GM19452 (cell line): ENCODE data around the gene MTFR1L.

ENCODE experiments used
- ATAC-seq: cut with Tn5 transposase; IDR thresholded peaks from one replicate; pipeline ENCODE4 v1.9.1; 2021; ENCODE audit not compliant: unreplicated experiment

The MTFR1L gene

DNA sequence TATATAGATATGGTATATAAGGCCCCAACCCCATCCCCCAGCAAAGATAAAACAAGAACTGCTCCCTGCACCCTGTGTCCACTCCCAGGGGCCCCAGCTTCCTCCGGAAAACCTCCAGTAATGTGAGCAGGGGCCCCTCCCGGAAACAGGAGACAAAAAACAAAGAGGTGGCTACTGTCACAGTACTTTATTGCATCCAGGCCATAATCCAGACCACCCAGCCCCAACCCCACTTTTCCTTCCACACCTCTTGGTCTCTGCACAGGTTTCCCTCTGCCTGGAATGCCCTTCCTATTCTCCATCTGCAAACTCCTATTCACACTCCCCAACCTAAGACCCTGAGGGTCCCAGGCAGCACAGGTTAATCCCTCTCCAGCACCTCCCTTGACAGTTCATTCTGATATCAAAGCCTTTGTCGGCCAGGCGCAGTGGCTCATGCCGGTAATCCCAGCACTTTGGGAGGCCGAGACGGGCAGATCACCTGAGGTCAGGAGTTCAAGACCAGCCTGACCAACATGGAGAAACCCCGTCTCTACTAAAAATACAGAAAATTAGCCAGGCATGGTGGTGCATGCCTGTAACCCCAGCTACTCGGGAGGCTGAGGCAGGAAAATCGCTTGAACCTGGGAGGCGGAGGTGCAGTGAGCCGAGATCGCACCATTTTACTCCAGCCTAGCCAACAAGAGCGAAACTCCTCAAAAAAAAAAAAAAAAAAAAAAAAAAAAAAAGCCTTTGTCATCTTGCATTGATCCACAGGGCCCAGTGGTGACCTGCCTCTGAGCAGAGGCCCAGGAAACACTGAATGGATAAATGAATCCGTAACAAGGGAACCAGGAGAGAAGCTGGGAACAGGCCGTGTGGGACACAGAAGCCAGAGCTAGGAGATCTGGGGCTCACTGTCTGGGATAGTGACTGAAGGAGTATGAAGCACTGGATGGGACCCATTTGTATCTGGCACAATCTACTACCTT, 41.8 kb downstream of the MTFR1L start:
- ATAC-seq: no peak

DNA sequence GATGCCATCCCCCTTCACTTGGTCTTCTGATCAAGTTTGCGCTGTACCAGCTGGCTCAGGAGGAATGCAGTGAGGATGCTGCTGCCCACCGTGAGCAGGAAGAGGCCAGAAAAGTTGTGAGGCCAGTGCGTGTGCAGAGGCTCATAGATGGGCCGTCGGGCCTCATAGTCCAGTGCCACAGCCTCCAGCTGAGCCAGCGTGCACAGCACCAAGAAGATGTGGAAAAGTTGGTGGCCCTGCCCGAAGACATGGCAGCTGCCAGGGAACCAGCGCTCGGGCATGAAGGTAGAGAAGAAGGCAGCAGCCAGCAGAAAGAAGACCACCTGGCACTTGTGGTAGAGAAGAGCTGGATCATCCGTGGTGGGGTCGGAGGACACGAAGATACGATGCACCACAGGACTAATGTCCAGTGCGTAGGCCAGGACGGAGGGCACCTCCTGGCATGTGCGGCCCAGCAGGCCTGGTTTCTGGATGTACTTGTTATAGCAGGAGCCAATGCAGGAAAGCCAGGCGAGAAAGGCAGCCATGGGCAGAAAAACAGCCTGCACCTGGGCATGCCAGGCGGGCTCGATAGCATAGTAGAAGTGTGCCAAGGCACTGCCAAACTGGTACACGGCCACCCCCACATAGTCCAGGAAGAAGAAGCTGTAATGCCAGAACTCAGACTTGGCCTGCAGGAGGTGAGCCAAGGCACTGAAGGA, 43.2 kb downstream of the MTFR1L start:
- no peak for ATAC-seq

DNA sequence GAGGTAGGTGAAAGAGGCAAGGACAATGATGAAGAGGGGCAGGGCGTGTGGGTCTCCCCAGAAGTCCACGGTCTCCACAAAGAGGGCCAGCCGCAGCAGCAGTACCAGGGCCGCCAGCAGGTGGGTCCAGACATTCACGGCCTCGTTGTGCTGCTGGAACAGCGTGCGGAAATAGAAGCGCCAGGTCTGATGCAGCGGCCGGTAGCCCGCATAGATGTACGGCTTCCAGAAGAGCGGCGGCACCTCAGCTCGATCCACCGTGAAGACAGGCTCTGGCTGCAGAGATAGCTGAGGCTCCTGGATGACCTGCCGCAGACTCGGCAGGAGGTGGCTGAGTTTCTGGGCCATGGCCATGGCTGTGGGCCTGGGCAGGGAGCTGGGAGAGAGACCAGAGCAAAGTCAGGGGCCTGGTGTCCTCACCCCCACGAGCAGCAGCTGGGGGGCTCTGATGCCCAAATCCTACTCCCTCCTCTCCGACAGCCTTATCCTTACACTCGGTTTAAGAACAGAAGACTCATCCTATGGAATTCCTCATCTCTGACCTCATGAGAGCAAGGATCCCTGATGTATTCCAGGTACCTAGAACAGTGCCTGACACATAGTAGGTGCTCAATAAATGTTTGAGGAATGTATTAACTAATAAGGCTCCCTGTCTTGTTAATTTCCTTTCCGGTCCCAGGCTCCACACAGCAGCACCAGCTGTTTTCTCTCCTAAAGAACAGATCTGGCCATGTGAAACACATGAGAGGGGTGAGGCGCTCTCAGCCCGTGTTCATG, 43.9 kb downstream of the MTFR1L start:
- no peak for ATAC-seq

DNA sequence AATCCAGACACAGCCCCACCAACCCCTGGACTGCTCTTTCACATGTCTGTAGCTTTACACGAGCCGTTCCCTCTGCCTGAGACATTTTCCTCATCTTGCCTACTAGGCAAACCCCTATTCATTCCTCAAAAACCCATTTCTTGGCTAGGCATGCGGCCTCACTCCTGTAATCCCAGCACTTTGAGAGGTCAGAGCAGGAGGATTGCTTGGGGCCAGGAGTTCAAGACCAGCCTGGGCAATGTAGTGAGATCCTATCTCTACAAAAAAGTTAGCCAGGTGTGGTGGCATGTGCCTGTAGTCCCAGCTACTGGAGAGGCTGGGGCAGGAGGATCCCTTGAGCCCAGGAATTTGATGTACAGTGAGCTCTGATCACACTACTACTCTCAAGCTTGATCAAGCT, 44.7 kb downstream of the MTFR1L start:
- no peak for ATAC-seq

DNA sequence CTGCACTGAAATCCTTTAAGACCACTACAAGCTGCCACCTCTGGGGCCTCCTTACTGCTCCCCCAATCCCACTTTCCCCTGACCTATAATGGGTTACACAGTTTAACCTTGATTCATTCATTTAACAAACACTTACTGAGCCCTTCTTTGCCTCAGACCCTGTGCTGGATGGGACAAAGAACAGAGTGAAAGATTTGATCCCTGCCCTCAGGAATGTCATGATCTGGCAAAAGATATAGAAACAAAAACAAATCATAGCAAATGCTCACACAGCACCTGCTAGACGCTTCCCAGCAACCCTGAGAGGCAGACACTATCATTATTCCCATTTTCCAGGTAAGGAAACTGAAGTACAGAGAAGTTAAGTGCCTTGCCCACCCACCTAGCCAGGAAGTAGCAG, 46.5 kb downstream of the MTFR1L start:
- ATAC-seq: no peak

DNA sequence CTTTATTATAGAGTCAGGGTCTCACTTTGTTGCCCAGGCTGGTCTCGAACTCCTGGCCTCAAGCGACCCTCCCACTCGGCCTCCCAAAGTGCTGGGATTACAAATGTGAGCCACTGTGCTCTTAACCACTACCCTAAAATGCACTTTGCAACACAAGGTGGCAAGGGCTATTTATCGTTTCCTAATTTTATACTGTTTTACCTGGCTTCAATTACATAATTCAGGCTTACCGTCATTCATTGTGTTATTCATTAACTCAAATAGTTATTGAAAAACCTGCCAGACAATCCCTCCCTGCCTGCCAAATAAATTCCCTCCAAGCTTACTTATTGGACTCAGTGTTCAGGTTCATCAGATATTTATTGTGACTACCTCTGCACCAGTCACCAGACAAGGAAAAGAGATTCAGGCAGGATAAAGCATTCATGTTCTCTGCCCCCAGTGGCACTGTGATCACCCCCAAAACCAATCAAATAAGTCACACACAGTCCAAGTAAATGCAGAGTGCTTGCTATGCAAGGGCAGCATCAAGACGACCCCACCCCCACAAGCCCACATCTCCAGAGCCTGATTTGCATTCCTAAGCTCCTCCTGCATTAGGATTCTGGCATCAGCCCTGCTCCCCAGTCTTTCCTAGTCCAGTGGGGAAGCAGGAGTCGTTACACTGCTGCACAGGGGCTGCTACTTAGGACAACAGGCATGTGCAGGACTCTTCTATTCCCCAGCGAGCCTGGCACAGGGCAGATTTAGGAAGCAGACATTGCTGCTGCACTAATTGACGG, 47.6 kb downstream of the MTFR1L start:
- no peak for ATAC-seq

DNA sequence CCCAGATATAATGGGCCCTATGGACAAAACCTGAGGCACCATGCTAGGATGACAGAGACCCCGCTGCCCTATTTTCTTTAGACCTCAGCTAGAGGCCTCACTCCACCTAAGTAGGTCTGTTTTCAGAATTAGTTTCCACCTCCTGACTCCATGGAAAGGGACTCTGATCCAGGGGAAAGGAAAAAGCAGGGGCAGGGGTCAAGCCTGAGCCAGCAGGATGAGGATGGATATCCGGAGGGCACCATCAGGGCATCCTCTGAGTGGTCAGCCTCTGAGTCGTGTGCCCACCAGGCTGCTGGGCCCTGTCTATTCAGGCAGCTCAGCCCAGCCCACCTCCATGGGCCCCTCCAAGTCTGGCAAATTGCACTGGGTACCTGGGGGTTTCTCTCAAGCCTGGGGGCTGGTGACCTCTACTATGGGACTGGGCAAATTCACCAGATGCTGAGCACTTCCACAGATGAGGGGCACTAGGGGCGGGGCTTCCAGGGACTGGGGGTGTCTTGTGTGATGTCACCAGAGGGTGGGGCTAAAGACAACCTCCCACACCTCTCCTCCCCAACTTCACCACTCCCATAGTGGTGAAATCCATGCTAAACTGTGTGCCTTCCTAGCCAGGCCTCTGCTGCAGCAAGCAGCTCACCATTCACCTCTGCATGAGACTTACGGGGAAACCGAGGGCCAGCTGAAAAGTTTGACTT, 50.3 kb downstream of the MTFR1L start:
- ATAC-seq: no peak

DNA sequence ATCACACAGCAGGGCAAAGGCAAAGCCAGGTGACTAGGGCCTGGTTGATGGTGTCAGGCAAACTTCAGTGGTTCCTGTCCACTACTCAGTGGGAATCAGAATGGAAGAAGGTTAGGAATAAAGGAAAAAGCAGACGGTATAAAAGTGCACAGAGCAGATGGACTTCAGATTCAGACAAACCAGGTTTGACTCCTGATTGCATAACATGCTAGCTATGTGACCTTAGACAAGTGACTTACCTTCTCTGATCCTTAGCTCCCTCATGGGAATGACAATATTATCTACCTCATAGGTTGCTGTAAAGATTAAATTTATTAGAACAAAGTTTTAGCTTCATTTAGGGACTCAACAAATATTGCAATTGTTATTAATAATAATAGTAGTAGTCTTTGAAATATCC, 50.9 kb downstream of the MTFR1L start:
- ATAC-seq: no peak

DNA sequence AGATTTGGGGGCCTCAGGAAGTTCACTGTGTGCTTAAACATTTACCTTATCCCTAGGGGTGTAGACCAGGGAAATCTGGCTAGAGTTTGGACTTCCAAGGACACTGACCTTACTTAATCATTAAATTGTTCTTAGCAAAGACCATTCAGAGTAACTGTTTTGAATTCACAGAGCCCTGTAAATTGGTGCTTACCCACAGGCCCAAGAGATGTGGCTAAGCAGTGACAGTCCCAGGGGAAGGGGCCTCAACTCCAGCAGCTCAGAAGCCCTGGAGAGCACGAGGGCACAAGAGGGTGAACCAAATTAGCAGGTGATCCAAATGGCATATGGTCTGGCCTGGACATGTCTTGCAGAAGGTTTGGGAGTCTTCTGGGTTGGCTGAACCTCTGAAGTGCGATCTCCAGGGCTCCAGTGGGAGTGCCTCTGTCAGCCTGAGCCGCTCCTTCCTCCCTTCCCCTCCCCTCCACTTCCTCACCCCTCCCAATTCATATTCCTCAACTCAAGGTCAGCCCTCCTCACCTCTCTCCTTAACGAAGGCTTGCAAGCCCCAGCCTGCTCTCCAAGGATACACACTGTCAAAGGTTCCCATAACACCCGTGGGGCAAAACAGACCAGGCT, 51.4 kb downstream of the MTFR1L start:
- ATAC-seq: no peak

DNA sequence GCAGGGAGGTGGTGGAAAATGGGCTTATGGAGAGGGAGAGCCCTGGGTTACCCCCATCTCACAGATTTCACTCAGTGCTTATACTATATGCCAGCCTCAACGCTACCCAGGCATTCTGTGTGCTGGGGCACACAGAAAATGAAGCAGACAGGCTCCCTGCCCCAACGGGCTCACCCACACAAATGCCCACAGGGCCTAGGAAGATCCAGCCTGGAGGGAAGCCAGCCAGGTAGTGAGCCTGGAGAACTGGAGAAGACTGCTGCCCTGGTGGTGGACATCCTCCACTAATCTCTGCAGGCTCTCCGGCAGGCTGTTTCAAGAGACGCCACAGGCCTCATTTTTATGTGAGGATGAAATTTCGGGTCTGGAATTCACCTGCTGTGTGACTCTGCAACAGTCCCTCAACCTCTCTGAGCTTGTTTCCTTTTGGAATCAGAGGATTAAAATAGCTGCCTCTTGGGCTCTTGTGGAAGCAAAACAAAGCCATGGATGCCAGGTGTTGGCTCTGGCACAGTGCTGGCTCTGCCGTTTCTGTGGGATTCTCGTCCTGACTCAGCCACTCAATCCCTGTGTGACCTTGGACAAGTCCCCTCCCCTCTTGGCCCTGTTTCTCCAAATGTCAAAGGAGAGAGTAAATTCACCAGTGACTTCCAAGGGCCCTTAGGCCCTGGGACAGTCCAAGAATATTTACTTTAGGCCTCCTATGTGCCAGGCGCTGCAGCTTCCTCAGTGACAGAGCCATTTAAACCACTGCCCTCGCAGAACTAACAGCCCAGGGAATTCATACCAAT, 52.1 kb downstream of the MTFR1L start:
- no peak for ATAC-seq

DNA sequence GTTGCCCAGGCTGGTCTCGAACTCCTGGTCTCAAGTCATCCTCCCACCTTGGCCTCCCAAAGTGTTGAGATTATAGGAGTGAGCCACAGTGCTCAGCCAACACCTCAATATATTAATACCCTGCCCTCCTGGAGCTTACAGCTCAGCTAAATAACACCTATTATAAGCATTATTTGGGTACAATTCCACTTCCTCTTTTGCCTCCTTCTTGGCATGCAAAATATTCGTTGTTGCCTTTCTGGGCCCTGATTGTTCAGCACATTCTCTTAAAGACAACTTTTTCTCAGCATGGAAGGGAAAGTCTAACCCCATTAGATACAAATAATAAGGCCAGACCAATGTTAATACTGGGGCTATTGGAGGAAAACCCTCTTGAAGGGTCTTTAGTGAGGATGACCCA, 53.0 kb downstream of the MTFR1L start:
- no peak for ATAC-seq

DNA sequence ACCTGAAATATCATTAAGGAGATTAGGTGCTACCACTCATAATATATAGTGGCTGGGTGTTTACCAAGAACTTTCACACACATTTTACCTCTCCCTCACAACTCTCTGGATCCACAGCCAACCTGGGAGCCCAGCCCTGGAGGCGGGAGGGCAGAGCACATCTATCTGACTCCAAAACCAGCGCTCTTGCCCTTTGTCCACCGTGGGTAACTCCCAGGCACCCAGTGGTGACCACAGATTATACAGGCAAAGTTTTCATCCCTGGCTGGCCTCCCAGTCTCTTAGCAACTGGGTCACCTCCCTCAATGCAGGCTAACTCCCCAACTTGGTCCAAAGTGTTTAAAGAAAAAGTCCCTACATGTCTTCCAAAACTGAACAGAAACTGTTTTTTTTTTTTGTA, 53.4 kb downstream of the MTFR1L start:
- ATAC-seq: no peak

DNA sequence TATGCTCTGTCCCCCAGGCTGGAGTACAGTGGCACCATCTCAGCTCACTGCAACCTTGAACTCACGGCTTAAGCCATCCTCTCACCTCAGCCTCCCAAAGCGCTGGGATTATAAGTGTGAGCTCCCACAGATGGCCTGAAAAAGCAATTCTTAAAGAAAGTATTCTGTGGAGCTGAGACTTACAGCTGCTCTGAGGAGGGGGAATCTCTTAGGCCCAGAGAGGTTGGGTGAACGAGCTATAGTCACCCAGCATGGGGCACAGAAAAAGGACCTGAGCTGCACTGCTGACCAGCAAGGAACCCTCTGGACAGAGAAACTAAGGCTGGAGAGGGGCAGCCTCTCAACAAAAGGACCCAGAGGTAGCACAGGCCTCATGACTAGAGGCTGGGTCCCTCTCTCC, 54.5 kb downstream of the MTFR1L start:
- ATAC-seq: no peak

DNA sequence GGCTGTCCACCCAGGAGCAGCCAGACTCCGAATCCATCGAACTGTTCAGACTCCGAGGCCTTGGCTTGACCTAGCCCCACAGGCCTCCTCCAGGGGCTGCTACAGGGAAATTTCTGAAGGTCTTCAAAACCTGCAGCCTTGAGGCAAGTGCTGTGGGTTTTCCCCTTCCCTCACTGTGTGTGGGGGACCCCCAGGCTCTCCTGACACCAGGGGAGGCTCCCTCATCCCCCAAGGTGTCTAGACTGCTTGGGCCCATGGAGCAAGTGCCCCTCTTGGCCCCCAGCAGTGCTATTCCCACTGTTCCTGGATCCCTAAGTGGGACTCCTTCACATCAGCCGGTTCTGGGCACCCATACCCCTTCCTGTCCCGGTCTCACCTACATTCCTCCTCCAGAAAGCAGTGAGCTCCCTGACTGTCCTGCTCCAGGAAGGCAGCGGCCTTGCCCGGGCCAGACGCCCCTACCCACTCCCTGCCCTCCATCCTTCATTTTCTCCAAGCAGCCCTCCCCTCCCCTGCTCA, 54.9 kb downstream of the MTFR1L start:
- ATAC-seq: no peak

DNA sequence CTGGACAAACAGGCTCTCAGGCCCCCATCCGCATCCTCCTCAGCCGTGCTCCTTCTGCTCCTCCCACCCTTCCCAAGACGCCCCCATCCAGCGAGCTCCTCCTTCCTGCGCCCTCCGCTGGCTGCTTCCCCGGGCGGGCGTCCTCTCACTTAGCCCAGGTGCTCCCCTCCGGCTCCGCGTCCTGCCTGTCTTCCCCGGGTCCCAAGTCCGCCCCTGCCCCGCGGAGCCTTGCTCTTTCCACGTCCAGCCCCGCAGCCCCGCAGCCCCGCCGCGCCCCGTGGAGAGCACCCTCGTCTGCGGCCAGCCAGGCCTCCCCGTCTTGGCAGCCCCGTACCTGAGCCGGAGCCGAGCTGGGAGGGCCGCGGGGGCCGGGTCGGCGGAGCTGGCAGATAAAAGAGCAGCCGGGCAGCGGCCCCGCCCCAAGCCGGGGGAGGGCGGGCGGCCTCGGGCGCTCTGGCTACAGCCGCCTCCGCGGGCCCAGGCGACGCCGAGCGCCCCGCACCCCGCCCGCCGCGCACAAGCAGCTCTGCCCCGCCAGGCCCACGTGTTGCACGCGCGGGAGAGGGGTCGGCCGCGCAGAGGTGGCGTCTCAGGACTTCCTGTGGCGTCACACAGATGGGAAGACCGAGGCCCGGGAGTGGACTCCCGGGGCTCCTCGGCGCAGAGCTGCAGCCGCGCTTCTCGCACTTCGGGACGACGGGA, 55.6 kb downstream of the MTFR1L start, which contains the start of gene PAQR7:
PAQR7 (minus strand) TSS at position 555 of the 702 bp plus-strand sequence. CDS start 11,869 bp downstream, outside the sequence.
- ATAC-seq: peak; percentile 53

DNA sequence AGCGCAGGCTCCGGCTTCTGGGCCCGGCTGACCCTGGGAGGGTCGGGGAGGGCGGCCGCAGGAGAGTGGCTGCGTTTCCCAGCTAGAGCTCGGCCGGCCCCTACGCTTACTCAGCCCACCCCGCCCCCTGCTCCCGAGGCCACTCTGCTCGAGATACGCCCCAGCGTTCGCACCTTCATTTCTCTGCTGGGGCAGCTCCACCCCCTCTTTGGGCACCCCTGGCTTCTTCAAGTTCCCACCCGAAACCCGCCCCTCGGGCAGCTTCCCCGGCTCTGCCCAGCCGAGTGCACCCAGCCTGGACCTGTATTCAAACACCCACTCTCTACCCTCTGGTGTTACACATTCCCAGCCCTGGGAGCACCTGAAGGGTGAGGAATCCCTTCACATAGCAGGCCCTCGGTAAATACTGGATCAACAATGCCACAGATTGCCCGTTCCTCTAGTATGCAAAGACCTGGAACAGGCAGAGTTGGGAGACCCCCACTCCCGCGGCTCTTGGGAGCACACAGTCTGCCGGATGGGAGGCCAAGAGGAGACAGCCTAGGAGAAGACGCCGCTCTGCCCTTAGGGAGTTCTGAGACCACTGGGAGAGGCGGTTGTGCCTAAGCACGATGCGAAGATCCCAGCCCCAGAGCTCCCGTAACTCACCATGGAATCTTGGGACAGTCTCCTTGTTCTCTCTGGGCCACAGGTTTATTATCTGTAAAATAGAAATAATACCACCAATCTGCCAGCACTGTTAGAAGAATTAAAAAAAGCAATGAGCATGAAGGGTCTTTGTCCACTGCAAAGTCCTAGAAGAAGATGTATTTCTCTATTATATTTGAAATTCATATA, 56.3 kb downstream of the MTFR1L start:
- ATAC-seq: peak; percentile 20

DNA sequence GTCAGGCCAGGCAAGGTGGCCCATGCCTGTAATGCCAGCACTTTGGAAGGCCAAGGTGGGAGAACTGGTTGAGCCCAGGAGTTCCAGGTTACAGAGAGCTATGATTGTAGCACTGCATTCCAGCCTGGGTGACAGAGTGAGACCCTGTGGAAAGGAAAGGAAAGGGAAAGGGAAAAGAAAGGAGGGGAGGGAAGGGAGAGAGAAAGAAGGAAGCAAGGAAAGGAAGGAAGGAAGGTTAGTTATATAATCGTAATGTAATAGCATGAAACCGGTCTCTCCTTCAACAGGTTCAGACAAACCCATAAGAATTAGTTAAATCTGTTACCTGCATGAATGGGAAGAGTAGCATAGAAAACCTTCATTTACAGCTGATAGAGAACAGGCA, 56.9 kb downstream of the MTFR1L start:
- ATAC-seq: no peak
